Loucy (cell line): ENCODE results near the gene SPTLC3.

Source experiments
- H2AFZ ChIP-seq: fragments of 200-600 bp; sonication (generic); 2 replicates; pipeline ENCODE4 v1.6.0; 2016; ENCODE audit warnings: antibody characterized with exemption, mild to moderate bottlenecking, low read length, moderate library complexity
- H3F3A ChIP-seq: fragments of 200-600 bp; 2 replicates; pipeline ENCODE4 v1.6.0; 2016; ENCODE audit warnings: antibody characterized with exemption, low read depth, mild to moderate bottlenecking
- H3K27me3 ChIP-seq: fragments of 200-600 bp; sonication (generic); 2 replicates; pipeline ENCODE4 v1.6.1; 2014; ENCODE audit warnings: low read length, mild to moderate bottlenecking; ENCODE audit not compliant: insufficient read depth, poor library complexity, severe bottlenecking
- H3K36me3 ChIP-seq: fragments of 200-600 bp; sonication (generic); 2 replicates; pipeline ENCODE4 v1.6.1; 2016; ENCODE audit warnings: low read length; ENCODE audit not compliant: insufficient read depth
- H3K4me1 ChIP-seq: fragments of 200-600 bp; sonication (generic); 2 replicates; pipeline ENCODE4 v1.5.1; 2014; ENCODE audit warnings: low read length, mild to moderate bottlenecking; ENCODE audit not compliant: insufficient read depth, poor library complexity, severe bottlenecking
- H3K4me2 ChIP-seq: fragments of 200-600 bp; sonication (generic); 2 replicates; pipeline ENCODE4 v1.6.0; 2014; ENCODE audit warnings: antibody characterized with exemption, low read length, low read depth, mild to moderate bottlenecking; ENCODE audit not compliant: poor library complexity, severe bottlenecking
- H3K4me3 ChIP-seq: fragments of 200-600 bp; sonication (generic); 2 replicates; pipeline ENCODE4 v1.5.1; 2014; ENCODE audit warnings: low read length, mild to moderate bottlenecking, mixed read lengths; ENCODE audit not compliant: poor library complexity, severe bottlenecking
- H3K79me2 ChIP-seq: fragments of 200-600 bp; sonication (generic); 2 replicates; pipeline ENCODE4 v1.6.1; 2014; ENCODE audit warnings: low read length; ENCODE audit not compliant: insufficient read depth
- H3K9ac ChIP-seq: fragments of 200-600 bp; sonication (generic); 2 replicates; pipeline ENCODE4 v1.6.0; 2014; ENCODE audit warnings: mild to moderate bottlenecking, low read depth, low read length, moderate library complexity; ENCODE audit not compliant: poor library complexity, severe bottlenecking
- H3K9me2 ChIP-seq: fragments of 200-600 bp; sonication (generic); replicated peaks from 2 replicates; pipeline ENCODE4 v1.6.1; 2016; ENCODE audit warnings: low read depth, low read length, mixed read lengths
- H3K9me3 ChIP-seq: fragments of 200-600 bp; sonication (generic); 2 replicates; pipeline ENCODE4 v1.6.1; 2014; ENCODE audit warnings: mild to moderate bottlenecking, antibody characterized with exemption, low read length, low read depth; ENCODE audit not compliant: insufficient read depth
- H4K20me1 ChIP-seq: fragments of 200-600 bp; sonication (generic); 2 replicates; pipeline ENCODE4 v1.6.0; 2014; ENCODE audit warnings: antibody characterized with exemption, low read length, mild to moderate bottlenecking; ENCODE audit not compliant: insufficient read depth, poor library complexity, severe bottlenecking
- CTCF ChIP-seq: fragments of 200-600 bp; sonication (generic); conservative IDR thresholded peaks from 2 replicates; pipeline ENCODE4 v1.5.1; 2014; ENCODE audit warnings: mild to moderate bottlenecking, antibody characterized with exemption, low read length
- EZH2phosphoT487 ChIP-seq: fragments of 200-600 bp; IDR thresholded peaks from 2 replicates; pipeline ENCODE4 v1.6.1; 2018; ENCODE audit warnings: antibody characterized with exemption, mild to moderate bottlenecking, moderate library complexity, borderline replicate concordance

SPTLC3 gene

GRCh38 chr20:13183005-13183404 lies 174.2 kb downstream of the SPTLC3 start:
- Histone ChIP-seq H3K4me2 (no peak overlapping the region), H3K9me3 (no peaks in the 10 kb centered on the region), H3K4me3 (no peak overlapping the region), H3K36me3 (no peaks in the 10 kb centered on the region), H4K20me1 (no peaks in the 10 kb centered on the region), H2AFZ (no peak overlapping the region), H3K9me2 (no peaks in the 10 kb centered on the region), H3F3A (no peaks in the 10 kb centered on the region), H3K27me3 (no peaks in the 10 kb centered on the region), H3K79me2 (no peaks in the 10 kb centered on the region), H3K4me1 (no peaks in the 10 kb centered on the region), H3K9ac (no peak overlapping the region)
- TF ChIP-seq EZH2phosphoT487 (no peak), CTCF (no peak)

- Histone ChIP-seq H3K36me3 (no peaks in the 10 kb centered on the region), H3K27me3 (no peaks in the 10 kb centered on the region), H3F3A (no peaks in the 10 kb centered on the region), H4K20me1 (no peaks in the 10 kb centered on the region), H2AFZ (no peak overlapping the region), H3K79me2 (no peaks in the 10 kb centered on the region), H3K4me3 (no peak overlapping the region), H3K4me2 (no peak overlapping the region), H3K9ac (no peak overlapping the region), H3K9me3 (no peaks in the 10 kb centered on the region), H3K9me2 (no peaks in the 10 kb centered on the region), H3K4me1 (no peaks in the 10 kb centered on the region)
- TF ChIP-seq EZH2phosphoT487 (no peak), CTCF (no peak)
Measured at GRCh38 chr20:13186043-13186774, 177.4 kb downstream of the SPTLC3 start.

- Histone ChIP-seq H3F3A (no peaks in the 10 kb centered on the region), H3K79me2 (no peaks in the 10 kb centered on the region), H2AFZ (no peak overlapping the region), H3K27me3 (no peaks in the 10 kb centered on the region), H4K20me1 (no peaks in the 10 kb centered on the region), H3K9ac (no peak overlapping the region), H3K4me3 (no peak overlapping the region), H3K4me1 (no peaks in the 10 kb centered on the region), H3K36me3 (no peaks in the 10 kb centered on the region), H3K9me3 (no peaks in the 10 kb centered on the region), H3K4me2 (no peak overlapping the region), H3K9me2 (no peaks in the 10 kb centered on the region)
- TF ChIP-seq EZH2phosphoT487: no peak
- TF ChIP-seq CTCF: no peak
Measured at GRCh38 chr20:13187899-13188298, 179.1 kb downstream of the SPTLC3 start.
